Ishikawa (cell line): ENCODE results near the gene CXorf65.

Source experiments
- NFIC ChIP-seq: IDR thresholded peaks from 2 replicates; pipeline ENCODE4 v1.6.1; 2012
- RAD21 ChIP-seq: IDR thresholded peaks from 2 replicates; pipeline ENCODE4 v1.6.1; 2012; ENCODE audit warnings: low read depth
- YY1 ChIP-seq: IDR thresholded peaks from 2 replicates; pipeline ENCODE4 v1.6.1; 2012; ENCODE audit warnings: low read depth

DNA sequence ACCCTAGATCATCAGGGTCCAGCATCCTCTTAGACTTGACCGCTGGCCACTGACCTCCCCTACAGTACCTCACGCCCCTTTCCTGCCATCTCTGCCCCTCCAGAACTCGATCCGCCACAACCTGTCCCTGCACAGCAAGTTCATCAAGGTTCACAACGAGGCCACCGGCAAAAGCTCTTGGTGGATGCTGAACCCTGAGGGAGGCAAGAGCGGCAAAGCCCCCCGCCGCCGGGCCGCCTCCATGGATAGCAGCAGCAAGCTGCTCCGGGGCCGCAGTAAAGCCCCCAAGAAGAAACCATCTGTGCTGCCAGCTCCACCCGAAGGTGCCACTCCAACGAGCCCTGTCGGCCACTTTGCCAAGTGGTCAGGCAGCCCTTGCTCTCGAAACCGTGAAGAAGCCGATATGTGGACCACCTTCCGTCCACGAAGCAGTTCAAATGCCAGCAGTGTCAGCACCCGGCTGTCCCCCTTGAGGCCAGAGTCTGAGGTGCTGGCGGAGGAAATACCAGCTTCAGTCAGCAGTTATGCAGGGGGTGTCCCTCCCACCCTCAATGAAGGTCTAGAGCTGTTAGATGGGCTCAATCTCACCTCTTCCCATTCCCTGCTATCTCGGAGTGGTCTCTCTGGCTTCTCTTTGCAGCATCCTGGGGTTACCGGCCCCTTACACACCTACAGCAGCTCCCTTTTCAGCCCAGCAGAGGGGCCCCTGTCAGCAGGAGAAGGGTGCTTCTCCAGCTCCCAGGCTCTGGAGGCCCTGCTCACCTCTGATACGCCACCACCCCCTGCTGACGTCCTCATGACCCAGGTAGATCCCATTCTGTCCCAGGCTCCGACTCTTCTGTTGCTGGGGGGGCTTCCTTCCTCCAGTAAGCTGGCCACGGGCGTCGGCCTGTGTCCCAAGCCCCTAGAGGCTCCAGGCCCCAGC, 5.7 kb downstream of the CXorf65 start:
- no peak for TF ChIP-seq NFIC
- no peak for TF ChIP-seq RAD21
- TF ChIP-seq YY1 = no peak
